ENCODE data around the gene ASB2. TPM values are rescaled to one million over a fixed set of nuclear protein-coding genes. Genes with fewer than 3 reads are reported as not detected.
A peak's percentile ranks its signal among the peaks of the same experiment; 100 is the strongest.

ASB2 gene
- total and polyA plus RNA-seq, 2 of the 13 experiments (the other 11 are each of a cell fraction or from before 2014, with no cell fraction given), result 0.82 to 4.1 TPM

DNA sequence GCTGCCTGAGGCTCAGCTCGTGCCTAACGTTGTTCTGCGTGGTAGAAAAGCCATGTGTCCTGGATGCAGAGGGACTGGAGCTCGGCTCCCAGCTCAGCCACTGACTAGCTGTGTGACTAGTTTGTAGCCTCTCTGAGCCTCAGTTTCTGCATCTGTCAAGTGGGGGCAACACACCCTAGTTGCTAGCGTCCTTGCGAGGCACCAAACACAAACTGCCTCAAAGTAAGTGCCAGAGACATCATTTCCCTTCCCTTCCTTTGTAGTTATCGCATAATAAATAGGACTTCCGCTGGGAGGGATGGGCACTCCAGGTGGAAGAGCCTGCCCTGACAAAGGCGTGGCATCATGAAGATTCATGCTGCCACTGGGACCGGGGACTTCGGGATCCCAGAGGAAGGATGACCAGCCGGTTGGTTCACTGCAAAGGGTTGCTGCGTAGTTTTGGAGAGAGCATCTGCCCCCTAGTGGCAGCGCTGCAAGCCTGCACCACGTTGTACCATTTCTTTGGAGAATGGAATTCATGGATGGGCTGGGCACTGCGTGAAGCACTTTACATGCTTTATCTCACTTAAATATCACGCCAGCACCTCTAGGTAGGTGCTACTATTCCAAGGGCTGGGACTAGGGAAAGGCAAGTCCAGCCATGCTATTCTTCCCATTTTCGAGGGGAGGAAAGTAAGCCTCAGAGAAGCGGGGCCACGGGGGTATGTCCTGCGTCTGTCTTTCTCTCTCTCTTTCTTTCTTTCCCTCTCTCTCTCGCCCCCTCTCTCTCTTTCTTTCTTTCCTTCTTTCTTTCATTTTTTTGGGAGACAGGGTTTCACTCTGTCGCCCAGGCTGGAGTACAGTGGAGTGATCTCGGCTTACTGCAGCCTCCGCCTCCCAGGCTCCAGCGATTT is 25.4 kb upstream of the ASB2 start (continued):
- TF ChIP-seq, protein P1, sequence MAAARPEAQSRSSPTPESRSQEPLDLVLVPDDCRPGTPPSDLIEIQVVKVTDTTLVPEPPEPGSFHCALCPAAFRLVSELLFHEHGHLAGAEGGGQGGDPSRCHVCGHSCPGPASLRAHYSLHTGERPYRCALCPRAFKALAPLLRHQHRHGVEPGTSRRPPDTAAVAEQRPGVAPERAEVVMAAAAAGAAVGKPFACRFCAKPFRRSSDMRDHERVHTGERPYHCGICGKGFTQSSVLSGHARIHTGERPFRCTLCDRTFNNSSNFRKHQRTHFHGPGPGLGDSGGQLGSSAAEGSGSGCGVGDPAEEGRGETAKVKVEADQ (CRISPR knock-in tag; IDR thresholded peaks at IDR 0.05; ENCODE audit: borderline replicate concordance), result no peak
- TF ChIP-seq KLF16 (CRISPR knock-in tag; IDR thresholded peaks at IDR 0.05) (no peak), STAT5B (CRISPR knock-in tag; IDR thresholded peaks at IDR 0.05) (no peak), ZNF33B (CRISPR knock-in tag; IDR thresholded peaks at IDR 0.05) (no peak), ZNF367 (CRISPR knock-in tag; IDR thresholded peaks at IDR 0.05; ENCODE audit: borderline replicate concordance) (no peak), CC2D1A (CRISPR knock-in tag; IDR thresholded peaks at IDR 0.05) (no peak), FLYWCH1 (CRISPR knock-in tag; IDR thresholded peaks at IDR 0.05) (no peak), CBX1 (IDR thresholded peaks at IDR 0.05; ENCODE audit: low read depth) (no peak), ZNF256 (CRISPR knock-in tag; conservative IDR thresholded peaks at IDR 0.05) (no peak), SOX5 (CRISPR knock-in tag; IDR thresholded peaks at IDR 0.05; ENCODE audit: borderline replicate concordance) (peak; percentile 42; the same call in 1 of the 2 replicates), BHLHE40 (IDR thresholded peaks at IDR 0.05; ENCODE audit: low read length) (no peak), ZNF782 (CRISPR knock-in tag; IDR thresholded peaks at IDR 0.05; ENCODE audit: borderline replicate concordance) (no peak), KAT7 (CRISPR knock-in tag; IDR thresholded peaks at IDR 0.05; ENCODE audit: borderline replicate concordance) (no peak), NCOA2 (CRISPR knock-in tag; IDR thresholded peaks at IDR 0.05) (0 out of 2 replicates have a peak, but pooled peaks have one; percentile 21), SMC3 (IDR thresholded peaks at IDR 0.05; ENCODE audit: low read length) (peak; percentile 95), GATAD2A (CRISPR knock-in tag; IDR thresholded peaks at IDR 0.05) (0 out of 2 replicates have a peak, but pooled peaks have one; percentile 32), TCF7L2 (IDR thresholded peaks at IDR 0.05; ENCODE audit: low read depth, low read length) (no peak)
- TF ChIP-seq, protein P2, sequence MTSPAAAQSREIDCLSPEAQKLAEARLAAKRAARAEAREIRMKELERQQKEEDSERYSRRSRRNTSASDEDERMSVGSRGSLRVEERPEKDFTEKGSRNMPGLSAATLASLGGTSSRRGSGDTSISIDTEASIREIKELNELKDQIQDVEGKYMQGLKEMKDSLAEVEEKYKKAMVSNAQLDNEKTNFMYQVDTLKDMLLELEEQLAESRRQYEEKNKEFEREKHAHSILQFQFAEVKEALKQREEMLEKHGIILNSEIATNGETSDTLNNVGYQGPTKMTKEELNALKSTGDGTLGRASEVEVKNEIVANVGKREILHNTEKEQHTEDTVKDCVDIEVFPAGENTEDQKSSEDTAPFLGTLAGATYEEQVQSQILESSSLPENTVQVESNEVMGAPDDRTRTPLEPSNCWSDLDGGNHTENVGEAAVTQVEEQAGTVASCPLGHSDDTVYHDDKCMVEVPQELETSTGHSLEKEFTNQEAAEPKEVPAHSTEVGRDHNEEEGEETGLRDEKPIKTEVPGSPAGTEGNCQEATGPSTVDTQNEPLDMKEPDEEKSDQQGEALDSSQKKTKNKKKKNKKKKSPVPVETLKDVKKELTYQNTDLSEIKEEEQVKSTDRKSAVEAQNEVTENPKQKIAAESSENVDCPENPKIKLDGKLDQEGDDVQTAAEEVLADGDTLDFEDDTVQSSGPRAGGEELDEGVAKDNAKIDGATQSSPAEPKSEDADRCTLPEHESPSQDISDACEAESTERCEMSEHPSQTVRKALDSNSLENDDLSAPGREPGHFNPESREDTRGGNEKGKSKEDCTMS (CRISPR knock-in tag; conservative IDR thresholded peaks at IDR 0.05), result no peak
- TF ChIP-seq, protein P3, sequence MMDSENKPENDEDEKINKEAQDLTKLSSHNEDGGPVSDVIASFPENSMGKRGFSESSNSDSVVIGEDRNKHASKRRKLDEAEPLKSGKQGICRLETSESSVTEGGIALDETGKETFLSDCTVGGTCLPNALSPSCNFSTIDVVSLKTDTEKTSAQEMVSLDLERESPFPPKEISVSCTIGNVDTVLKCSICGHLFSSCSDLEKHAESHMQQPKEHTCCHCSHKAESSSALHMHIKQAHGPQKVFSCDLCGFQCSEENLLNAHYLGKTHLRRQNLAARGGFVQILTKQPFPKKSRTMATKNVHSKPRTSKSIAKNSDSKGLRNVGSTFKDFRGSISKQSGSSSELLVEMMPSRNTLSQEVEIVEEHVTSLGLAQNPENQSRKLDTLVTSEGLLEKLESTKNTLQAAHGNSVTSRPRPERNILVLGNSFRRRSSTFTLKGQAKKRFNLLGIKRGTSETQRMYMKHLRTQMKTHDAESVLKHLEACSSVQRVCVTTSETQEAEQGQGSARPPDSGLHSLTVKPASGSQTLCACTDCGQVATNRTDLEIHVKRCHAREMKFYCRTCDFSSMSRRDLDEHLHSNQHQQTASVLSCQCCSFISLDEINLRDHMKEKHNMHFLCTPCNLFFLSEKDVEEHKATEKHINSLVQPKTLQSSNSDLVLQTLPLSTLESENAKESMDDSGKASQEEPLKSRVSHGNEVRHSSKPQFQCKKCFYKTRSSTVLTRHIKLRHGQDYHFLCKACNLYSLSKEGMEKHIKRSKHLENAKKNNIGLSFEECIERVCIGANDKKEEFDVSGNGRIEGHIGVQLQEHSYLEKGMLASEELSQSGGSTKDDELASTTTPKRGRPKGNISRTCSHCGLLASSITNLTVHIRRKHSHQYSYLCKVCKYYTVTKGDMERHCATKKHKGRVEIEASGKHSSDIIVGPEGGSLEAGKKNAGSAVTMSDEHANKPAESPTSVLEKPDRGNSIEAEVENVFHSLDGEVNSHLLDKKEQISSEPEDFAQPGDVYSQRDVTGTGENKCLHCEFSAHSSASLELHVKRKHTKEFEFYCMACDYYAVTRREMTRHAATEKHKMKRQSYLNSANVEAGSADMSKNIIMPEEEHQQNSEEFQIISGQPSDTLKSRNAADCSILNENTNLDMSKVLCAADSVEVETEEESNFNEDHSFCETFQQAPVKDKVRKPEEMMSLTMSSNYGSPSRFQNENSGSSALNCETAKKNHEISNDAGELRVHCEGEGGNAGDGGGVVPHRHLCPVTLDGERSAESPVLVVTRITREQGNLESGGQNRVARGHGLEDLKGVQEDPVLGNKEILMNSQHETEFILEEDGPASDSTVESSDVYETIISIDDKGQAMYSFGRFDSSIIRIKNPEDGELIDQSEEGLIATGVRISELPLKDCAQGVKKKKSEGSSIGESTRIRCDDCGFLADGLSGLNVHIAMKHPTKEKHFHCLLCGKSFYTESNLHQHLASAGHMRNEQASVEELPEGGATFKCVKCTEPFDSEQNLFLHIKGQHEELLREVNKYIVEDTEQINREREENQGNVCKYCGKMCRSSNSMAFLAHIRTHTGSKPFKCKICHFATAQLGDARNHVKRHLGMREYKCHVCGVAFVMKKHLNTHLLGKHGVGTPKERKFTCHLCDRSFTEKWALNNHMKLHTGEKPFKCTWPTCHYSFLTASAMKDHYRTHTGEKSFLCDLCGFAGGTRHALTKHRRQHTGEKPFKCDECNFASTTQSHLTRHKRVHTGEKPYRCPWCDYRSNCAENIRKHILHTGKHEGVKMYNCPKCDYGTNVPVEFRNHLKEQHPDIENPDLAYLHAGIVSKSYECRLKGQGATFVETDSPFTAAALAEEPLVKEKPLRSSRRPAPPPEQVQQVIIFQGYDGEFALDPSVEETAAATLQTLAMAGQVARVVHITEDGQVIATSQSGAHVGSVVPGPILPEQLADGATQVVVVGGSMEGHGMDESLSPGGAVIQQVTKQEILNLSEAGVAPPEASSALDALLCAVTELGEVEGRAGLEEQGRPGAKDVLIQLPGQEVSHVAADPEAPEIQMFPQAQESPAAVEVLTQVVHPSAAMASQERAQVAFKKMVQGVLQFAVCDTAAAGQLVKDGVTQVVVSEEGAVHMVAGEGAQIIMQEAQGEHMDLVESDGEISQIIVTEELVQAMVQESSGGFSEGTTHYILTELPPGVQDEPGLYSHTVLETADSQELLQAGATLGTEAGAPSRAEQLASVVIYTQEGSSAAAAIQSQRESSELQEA (CRISPR knock-in tag; IDR thresholded peaks at IDR 0.05; ENCODE audit: not compliant biosample characterization), result no peak
